GM18498 (cell line): ENCODE measurements around the gene SMC4.

ENCODE experiments used
- ATAC-seq: cut with Tn5 transposase; IDR thresholded peaks from one replicate; pipeline ENCODE4 v1.9.1; 2021; ENCODE audit warnings: mild to moderate bottlenecking, moderate library complexity; ENCODE audit not compliant: unreplicated experiment

Gene SMC4

DNA sequence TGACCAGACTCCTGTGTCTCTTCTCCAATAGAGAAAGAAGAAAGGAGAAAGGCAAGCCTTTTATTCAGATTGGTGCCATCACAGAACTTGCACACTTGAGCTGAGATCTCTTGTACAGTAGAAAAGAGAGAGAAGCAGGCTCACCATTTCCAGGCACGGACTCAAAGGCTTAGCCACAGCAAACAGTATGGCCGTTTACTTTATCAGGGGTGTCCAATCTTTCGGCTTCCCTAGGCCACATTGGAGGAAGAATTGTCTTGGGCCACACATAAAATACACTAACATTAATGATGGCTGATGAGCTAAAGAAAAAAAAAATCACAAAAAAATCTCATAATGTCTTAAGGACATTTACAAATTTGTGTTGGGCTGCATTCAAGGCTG lies 5.4 kb upstream of the SMC4 start:
- no peak for ATAC-seq

GRCh38 chr3:160395297-160395696 lies 4.2 kb upstream of the SMC4 start:
- no peak for ATAC-seq

- peak; percentile 16 for ATAC-seq
Observed at GRCh38 chr3:160398820-160399124, 678 bp upstream of the SMC4 start.

DNA sequence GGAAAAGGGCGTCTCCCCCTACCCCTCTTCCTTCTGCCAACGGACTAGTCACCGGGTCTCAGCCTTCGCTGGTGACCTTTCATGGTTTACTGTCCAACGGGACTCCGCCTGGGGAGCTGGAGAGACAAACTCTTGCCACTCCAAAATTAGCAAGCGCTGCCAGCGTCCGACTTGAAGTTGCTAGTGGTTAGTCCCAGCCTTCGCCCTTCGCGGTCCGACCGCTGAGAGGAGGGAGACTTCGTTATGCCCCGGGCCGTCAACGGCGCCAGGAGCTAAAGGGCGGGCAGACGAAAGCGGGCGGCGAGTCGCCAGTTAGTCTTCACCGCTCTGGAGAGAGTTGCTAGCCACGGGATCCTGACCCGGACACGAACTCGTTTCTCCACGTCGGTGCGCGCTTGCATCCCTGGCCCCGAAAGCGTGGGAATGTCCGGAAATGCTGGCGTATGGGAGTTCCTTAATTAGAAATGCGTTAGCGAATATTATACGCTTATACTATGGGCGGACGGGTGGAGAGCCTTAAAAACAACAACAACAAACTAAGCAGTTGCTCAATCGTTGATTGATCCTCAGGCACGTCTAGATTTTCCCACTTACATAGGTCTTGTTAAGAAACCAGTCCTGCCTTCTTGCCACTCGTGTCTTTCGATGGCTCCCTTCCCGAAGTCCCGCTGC lies 716 bp downstream of the SMC4 start:
- ATAC-seq: peak; percentile 16

- peak; percentile 20 for ATAC-seq
Observed at GRCh38 chr3:160400702-160401150, 1.3 kb downstream of the SMC4 start.

DNA sequence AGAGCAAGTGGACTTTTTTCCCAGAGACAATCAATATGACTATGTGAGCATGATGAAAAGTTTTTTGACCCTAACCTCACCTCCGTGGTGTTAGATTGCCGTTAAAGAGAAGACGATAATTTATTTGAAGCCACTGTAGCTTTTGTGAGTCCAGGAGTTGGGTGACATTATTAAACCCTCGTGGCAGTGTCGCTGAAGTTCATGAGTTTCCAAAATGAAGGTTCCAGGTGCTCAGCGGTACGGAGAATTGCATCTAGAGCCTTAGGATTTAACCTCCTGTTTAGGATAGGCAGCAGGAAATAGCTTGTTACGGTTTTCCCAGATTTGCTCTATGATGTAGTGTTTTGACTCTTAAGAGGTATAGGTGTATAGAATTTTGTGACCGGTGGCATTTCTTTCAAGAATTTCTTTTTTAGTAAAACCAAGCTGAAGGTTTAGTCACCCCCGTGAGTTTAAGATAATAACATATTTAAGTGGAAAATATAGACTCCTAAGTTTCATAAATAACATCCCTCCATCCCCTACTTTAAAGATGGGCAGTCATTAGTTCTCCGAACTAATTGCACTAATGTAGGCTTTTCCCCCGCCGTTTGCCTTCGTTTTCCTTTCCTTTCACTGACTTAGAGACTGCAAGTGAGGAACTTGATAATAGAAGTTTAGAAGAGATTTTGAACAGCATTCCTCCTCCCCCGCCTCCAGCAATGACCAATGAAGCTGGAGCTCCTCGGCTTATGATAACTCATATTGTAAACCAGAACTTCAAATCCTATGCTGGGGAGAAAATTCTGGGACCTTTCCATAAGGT lies 2.0 kb downstream of the SMC4 start:
- ATAC-seq: no peak

DNA sequence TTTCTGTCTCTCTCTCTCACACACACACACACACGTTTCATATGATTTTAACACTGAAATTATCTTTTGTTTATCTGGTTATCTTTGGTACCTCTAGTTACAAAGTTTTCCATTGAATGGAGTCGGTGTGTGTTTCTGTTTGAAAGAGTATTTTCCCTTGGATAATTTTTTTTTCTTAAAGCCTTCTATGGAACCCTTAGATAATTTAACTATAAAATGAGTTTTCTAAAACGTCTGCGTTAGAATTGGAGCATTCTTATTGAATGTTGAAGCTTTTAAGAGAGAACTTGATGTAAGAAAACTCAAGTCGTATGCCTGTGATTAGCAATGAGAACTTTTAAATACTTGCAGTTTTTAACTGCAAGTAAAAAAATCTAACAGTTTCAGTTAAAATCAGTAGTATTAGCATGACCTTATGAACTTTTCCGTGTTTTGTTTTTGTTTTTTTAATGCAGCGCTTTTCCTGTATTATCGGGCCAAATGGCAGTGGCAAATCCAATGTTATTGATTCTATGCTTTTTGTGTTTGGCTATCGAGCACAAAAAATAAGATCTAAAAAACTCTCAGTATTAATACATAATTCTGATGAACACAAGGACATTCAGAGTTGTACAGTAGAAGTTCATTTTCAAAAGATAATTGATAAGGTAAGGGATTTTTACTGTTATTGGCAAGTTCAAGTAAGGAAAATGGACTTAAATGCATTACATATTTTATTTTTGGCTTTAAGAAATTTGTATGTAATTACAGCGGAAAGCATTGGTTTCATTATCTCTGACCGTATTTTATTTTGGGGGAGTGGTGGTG lies 3.0 kb downstream of the SMC4 start:
- no peak for ATAC-seq

- ATAC-seq: no peak
Observed at GRCh38 chr3:160403028-160403545, 3.6 kb downstream of the SMC4 start.

- ATAC-seq: no peak
Observed at GRCh38 chr3:160403796-160404470, 4.5 kb downstream of the SMC4 start.

GRCh38 chr3:160409812-160410610 lies 10.6 kb downstream of the SMC4 start:
- no peak for ATAC-seq

GRCh38 chr3:160412477-160412876 lies 13.0 kb downstream of the SMC4 start:
- no peak for ATAC-seq

DNA sequence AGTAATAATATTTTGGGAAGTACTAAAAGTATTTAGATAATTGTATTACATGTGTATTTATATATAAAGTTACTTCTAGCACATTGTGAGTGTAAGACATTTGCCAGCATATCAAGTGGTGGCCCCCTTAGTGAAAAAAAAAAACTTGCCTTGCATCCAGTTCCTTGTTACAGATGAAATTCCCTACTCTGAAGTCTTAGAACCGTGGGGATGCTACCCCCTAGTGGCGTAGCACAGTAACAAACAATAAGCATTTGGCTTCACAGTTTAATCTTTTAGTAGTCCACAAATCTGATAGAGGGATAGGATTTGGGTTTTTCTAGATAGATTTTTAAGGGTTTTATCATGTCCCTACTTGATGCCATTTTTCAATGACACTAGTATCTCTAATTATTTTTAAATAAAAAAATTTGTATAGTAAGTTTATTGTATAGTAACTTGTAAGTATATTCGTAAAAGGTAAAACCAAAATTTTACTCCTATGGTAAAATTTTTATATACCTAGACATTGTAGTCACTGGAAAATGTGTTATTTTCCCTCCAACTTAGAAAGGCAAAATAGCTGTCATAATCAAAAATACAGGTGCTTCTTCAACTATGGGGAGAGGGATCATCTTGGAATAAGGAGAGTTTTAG lies 14.3 kb downstream of the SMC4 start:
- ATAC-seq: peak; percentile 79

DNA sequence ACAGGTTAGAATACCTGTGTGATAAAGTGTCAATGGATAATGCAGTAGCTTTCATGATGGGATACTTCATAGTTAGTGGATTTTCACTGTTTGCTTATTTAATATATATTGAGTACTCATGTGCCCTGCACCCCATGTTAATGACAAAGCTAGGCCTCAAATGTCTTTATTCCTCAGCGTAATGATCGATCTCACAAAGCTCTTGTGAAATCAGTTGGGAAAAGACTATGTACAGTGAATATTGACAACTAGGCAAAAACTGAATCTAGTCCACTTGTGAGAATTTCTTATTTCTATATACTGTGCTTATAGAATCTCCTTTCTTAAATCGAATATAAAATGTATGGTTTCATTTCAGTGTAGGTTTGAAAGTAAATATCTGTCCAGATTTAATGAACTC lies 17.9 kb downstream of the SMC4 start:
- ATAC-seq: no peak

DNA sequence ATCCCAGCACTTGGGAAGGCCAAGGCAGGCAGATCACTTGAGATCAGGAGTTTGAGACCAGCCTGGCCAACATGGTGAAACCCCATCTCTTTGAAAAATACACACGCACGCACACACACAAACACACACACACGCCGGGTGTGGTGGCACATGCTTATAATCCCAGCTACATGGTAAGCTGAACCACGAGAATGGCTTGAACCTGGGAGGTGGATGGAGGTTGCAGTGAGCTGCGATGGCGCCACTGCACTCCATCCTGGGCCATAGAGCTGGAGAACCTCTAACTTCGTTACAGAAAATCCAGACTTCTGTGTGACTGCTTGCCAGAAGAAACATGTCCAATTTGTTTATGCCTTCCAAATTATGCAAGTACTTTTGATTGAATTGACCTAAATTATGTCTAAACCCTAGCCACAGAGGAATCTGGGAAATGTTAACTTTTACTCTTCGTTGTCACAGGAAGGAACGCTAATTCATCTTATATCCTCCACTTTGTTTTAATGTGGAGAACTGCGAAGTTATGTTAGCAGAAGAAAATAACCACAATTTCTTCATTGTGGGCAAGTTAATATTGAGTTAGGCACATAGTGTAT lies 28.5 kb downstream of the SMC4 start:
- ATAC-seq: no peak

DNA sequence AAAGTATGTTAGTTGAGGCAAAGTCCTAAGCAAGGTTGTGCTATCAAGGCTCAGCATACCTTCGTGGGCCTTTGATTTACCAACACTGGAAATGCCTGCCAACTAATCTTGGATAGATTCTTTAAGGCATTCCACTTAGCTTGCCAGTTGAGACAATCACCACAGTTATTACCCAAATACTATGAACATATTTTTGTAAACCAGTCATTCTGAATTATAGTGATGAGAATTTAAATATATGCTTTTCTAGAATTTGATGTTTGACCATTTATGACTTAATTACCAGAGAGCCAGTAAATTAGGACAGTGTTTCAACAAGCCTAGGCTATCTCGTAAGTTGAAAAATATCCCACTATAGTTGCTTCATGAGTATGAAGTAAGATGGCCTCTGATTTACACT lies 34.6 kb downstream of the SMC4 start:
- no peak for ATAC-seq

GRCh38 chr3:160435095-160435494 lies 35.6 kb downstream of the SMC4 start:
- ATAC-seq: no peak

DNA sequence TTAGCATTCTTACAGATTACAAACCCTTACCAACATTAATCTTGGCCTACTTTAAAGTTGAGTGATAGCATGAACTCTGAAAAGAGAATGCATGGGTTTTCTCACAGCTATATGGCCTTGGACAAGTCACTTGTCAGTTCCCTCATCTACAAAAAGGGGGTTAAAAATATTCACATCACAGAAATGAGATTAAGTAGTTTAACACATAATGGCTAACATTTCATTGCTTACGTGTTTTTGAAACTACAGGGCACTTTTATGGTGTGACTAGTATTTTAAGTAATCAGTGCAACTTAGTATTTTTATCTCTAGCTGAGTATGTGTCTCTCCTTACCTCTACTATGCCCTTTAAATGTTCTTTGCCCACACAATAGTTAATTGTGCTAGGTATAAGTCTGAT lies 36.3 kb downstream of the SMC4 start:
- ATAC-seq: no peak

DNA sequence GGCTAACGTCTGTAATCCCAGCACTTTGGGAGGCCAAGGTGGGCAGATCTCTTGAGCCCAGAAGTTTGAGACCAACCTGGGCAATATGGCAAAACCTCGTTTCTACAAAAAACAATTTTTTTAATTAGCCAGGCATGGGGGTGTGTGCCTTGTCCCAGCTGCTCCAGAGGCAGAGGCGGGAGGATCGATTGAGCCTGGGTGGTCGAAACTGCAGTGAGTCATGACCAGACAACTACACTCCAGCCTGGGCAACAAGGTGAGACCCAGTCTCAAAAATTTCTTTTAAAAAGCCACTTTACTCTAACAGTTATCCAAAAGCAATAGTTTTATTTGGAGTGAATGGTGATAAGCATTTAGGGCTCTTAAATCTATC lies 37.6 kb downstream of the SMC4 start:
- no peak for ATAC-seq

DNA sequence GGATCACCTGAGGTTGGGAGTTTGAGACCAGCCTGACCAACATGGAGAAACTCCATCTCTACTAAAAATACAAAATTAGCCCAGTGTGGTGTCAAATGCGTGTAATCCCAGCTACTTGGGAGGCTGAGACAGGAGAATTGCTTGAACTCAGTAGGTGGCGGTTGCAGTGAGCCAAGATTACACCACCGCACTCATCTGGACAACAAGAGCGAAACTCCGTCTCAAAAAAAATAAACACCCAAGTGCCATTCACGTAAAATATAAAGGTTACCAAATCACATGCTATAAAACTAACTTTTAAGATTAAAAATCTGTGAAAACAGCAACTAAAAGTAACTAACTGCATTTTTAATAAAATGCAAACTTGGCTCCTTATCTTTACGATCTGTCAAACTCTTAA lies 41.2 kb downstream of the SMC4 start:
- no peak for ATAC-seq
